SJSA1 (cell line): ENCODE data around the gene EDAR. TPM values are rescaled to one million over a fixed set of nuclear protein-coding genes. Genes with fewer than 3 reads are reported as not detected.

Source experiments
- total RNA-seq: library from RNA; depleted of rRNA; stranded (reverse); fragments of >200 nt; shearing (Covaris generic); gene quantifications from 2 replicates; pipeline ENCODE4 v1.2.3, GENCODE V29; 2014; rRNA removed

EDAR gene
- total RNA-seq, 1 experiment from 2014 or later, result not detected

Other genes starting within 250 kb of the EDAR start
- 16.6 and 17.1 TPM in 2 replicates for gene CCDC138, start 202.4 kb downstream of the EDAR start, total RNA-seq
- gene SH3RF3, start 140.0 kb upstream of the EDAR start, total RNA-seq, result 3.6 and 6.1 TPM in 2 replicates